Measurements from ENCODE around the gene DNAJC24.

DNA sequence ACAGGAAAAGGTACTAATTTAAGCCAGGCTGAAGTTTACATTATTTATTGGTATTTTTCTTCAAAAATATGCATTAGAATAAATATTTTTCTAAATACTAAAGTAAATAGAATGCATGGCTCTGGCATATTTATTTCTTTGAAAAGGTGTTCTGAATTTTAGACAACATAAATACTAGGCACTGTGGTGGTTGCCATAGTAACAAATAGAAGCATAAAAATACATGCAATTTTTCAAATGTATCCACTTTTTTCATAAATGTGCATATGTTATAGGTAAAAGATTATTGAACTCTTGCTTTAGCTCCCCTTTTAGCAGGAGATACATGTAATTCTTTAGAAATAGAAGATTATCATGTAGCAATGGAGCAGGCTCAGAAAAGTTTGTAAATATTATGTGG lies 18.5 kb upstream of the DNAJC24 start:
- no peak for TF ChIP-seq CTCF (IDR thresholded peaks at IDR 0.05; ENCODE audit: poor library complexity, severe bottlenecking)
- no peak for TF ChIP-seq EP300 (conservative IDR thresholded peaks at IDR 0.05; ENCODE audit: poor library complexity, severe bottlenecking)
- no peak for TF ChIP-seq RAD21 (conservative IDR thresholded peaks at IDR 0.05)
- no peak for TF ChIP-seq POLR2AphosphoS5 (IDR thresholded peaks at IDR 0.05)
- TF ChIP-seq EZH2 (IDR thresholded peaks at IDR 0.05; ENCODE audit: borderline replicate concordance, insufficient read depth, low read length, poor library complexity, severe bottlenecking), result no peak
- no peak for TF ChIP-seq REST (IDR thresholded peaks at IDR 0.05; ENCODE audit: borderline replicate concordance)
- TF ChIP-seq MXI1 (conservative IDR thresholded peaks at IDR 0.05; ENCODE audit: poor library complexity, severe bottlenecking), result no peak
- no peak for TF ChIP-seq TAF1 (IDR thresholded peaks at IDR 0.05; ENCODE audit: low read depth)
- TF ChIP-seq SMC3 (conservative IDR thresholded peaks at IDR 0.05; ENCODE audit: poor library complexity), result no peak
